GM15510 (cell line): ENCODE data around the gene TRIM10.

ENCODE experiments used
- POLR2A ChIP-seq: IDR thresholded peaks from 3 replicates; pipeline ENCODE4 v1.6.1; 2011; ENCODE audit warnings: borderline replicate concordance; ENCODE audit not compliant: insufficient read length; ENCODE audit errors: extremely low read depth

Gene TRIM10

DNA sequence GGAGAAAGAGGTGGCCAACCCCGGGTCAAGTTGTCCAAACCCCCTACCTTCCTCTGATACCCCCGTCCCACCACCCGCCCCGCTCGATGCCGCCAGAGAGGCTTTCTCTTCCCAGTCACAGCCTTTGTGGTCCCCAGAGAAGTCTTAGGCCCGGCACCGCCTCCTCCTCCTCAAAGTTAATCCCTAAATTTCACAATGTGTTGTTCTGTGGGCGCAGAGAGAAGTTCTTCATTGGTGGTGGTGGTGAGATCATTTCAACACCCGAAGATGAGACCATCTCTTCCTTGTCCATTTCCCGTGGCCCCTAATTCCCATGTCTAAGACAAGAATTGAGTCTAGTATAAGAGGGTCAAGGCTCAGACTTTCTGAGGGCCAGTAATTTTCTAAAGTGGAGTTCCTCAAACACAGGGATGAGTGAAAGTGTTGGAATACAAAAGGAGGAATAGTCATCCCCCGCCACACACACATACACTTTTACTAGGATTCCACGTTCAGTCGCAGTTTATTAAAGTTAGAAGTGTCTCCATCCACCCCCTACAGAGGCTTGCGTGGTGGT, 58.5 kb downstream of the TRIM10 start:
- no peak for TF ChIP-seq POLR2A
